Left colon (tissue), 2 donors: ENCODE data around the gene SOCS1. TPM values are rescaled to one million over a fixed set of nuclear protein-coding genes. Genes with fewer than 3 reads are reported as not detected.
"Not testable (repeated sequence)": the region's sequence is repeated elsewhere in the genome, so short reads cannot be mapped to it uniquely, and the experiment has no call there.

Experiments used
- ATAC-seq: fragments of 200-7000 bp; cut with Tn5 transposase; one replicate; pipeline ENCODE4 v1.9.1; 2020; ENCODE audit warnings: mild to moderate bottlenecking, moderate library complexity
- DNase-seq, 2 donors: peaks; one replicate each; pipeline ENCODE4 v3.0.0-alpha.2; 2020
- intact Hi-C, 2 donors: fragments of 100-400 bp; cut with DNase I in 1 of 2; cut with micrococcal nuclease in 1 of 2; formaldehyde crosslinking; loops; one replicate each; pipeline versions ENCODE4 v1.11.2 to v1.14.0; 2022; cut with DNase I, micrococcal nuclease
- total RNA-seq, 2 donors: library from RNA; stranded (reverse); fragmentation: NEBNext Ultra II Directional; extraction: Animal tissue kit (Norgen Biotek cat#: 25700); gene quantifications; one replicate each; pipeline ENCODE4 v1.2.1, GENCODE V29; 2021
- donor health status: DM: no; HTN: no; CAD: no.
- donor health status: DM: yes; HTN: yes; CAD: no.

The SOCS1 gene
- total RNA-seq, 2 donors from 2014 or later, result 4.7 to 4.9 TPM

- intact Hi-C loops, result no loop called here
- DNase-seq, result no peak
- no peak for ATAC-seq
Observed at GRCh38 chr16:11236461-11237254, 19.3 kb downstream of the SOCS1 start.

- ATAC-seq, result peak; percentile 93
- DNase-seq, result peak; percentile 48 to 61
- intact Hi-C loops, result no loop called here
Observed at GRCh38 chr16:11235703-11235991, 20.4 kb downstream of the SOCS1 start.

- ATAC-seq (peak; percentile 12), DNase-seq (no peak)
- intact Hi-C loops, result no loop called here
Observed at GRCh38 chr16:11234884-11235702, 20.9 kb downstream of the SOCS1 start.

- intact Hi-C loops, result no loop called here
- DNase-seq (no peak), ATAC-seq (no peak)
Observed at GRCh38 chr16:11233727-11234376, 22.2 kb downstream of the SOCS1 start.

DNA sequence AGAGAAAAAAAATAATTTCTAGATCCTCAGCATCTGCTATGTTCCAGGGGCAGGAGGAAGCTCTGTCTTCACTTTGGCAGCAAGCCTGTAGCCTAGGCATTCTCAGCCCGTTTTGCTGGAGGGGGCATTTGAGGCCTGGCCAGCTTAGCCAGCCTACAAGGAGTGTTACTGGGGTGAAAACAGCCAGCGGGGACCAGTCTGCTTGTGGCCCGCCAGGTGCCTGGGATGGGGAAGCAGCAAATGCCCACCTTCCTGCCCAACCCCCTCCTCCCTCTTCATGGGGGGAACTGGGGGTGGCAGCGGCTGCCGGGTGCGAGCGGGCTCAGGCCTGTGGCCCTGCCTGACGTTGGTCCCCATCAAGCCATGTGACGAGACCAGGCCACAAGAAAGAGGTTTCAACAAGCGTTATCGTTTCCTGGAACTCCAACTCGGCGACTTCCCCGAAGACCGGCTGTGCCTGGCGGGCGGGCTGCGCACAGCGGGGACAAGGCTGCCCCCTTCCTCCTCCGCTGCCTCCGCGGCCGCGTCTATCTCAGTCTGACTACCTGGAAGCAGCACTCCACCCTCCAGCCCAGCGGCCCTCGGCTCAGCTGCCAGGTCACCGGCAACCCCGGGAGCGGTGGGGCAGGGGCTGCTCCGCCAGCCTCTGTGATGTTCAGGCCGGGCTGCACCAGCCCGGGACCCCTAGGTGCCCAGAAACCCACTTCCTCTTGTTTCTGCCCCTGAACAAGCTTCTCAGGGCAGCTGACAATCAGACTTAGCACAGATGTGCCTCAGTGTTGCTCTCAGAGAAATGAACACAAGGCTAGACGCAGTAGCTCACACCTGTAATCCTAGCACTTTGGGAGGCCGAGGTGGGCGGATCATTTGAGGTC is 22.9 kb downstream of the SOCS1 start:
- intact Hi-C loops, result no loop called here
- peak; percentile 49 to 55 for DNase-seq
- peak; percentile 16 for ATAC-seq

GRCh38 chr16:11232302-11232851 is 23.6 kb downstream of the SOCS1 start:
- DNase-seq (no peak), ATAC-seq (no peak)
- intact Hi-C loops, result no loop called here

DNA sequence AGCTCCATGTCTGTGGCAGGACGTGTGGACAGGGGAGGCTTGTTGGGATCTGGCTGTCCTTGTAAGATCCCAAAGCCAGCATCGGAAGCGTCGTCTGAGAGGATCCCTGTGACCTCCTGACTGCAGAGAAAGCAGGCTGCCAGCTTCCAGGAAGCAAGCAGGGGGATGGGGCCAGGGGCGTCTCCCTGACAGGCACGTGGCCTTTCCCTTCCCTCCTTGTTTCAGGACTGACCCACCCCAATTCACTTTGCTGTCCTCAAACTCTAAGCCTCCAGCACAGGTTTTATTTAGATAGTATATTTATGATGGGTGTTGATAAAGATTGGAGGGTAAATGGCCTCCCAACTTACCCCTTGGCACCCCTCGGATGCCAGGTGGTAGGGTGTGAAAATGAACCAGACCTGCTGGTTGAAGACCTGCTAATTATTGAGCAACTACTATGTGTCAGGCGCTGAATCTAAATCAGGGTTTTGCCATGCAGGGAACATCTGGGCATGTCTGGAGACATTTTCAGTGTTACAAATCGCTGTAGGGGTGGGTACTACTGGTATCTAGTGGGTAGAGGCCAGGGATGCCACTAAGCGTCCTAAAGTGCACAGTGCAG is 24.5 kb downstream of the SOCS1 start:
- intact Hi-C loops, result no loop called here
- DNase-seq (no peak), ATAC-seq (no peak)

- DNase-seq (peak in 1 of 2 donors; percentile 40), ATAC-seq (peak; percentile 48)
- intact Hi-C loops, result no loop called here
Observed at GRCh38 chr16:11229906-11230305, 26.1 kb downstream of the SOCS1 start.

- no peak for DNase-seq
- ATAC-seq, result no peak
- intact Hi-C loops, result no loop called here
Observed at GRCh38 chr16:11229432-11229831, 26.6 kb downstream of the SOCS1 start.

GRCh38 chr16:11225677-11226549 is 30.1 kb downstream of the SOCS1 start:
- no peak for DNase-seq
- intact Hi-C loops, result no loop called here
- no peak for ATAC-seq

DNA sequence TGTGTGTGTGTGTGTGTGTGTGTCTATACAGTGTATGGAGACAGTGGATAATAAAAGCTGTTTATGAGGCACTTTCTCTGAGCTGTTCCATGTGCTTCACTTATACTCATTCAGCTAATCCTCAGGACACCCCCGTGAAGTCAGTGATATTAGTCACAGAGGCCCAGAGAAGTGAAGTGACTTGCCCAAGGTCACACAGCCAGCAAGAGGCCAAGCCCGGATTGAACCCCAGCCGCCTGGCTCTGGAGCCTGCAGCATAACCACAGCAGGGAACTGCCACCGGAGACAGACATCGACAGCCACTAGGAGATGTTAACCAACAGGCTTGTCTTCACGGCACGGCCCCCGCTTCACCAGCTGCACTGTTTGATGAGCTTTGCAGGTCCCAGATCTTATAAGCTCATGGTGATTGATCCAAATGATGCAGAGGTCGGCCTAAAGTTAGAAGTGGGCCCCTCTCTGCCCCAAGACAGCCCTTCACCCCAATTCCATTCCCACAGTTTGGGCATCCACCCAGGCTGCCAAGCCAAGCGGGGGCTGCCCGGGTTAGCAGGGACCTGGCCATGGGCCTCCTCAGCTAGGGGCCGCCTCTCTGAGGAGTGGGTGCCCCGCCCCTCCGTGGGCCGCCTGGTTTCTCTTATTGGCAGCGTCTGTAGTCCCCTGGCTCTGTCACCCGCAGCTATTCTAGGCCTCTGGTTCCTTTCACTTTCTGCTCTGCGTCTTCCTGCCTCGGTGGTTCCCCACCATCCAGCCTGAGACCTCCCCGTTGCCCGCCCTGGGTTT is 30.9 kb downstream of the SOCS1 start:
- intact Hi-C loops, result no loop called here
- ATAC-seq (peak; percentile 47), DNase-seq (peak; percentile 66 to 69)

- DNase-seq (peak; percentile 61 to 81), ATAC-seq (peak; percentile 70)
- intact Hi-C loops, result no loop called here
Observed at GRCh38 chr16:11224096-11224893, 31.7 kb downstream of the SOCS1 start.

- intact Hi-C loops, result not testable (repeated sequence)
Observed at GRCh38 chr16:11220507-11220906, 35.5 kb downstream of the SOCS1 start.

DNA sequence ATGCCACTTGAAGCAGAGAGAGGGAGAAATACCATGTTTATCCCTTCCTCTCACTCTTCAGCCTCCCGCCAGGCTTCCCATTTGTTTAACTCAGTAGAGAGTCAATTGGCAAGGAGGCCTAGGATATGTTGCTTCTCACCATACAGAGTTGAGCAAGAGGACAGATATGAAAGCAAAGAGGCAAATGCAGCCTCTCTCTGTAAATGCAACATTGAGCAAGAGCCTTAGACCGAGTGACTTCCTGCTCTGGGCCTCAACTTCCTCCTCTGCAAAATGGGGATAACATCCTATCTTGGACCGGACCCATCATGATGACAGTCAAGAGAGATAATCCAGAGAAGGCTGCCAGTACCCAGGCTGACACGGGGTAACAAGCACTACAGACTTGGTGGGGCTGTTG is 36.8 kb downstream of the SOCS1 start:
- ATAC-seq (no peak), DNase-seq (no peak)
- intact Hi-C loops, result no loop called here

More at GRCh38 chr16:11220507-11220906, 35.5 kb downstream of the SOCS1 start:
- not testable (repeated sequence) for ATAC-seq, DNase-seq

- intact Hi-C loops, result no loop called here
- no peak for ATAC-seq
- DNase-seq, result no peak
Observed at GRCh38 chr16:11218604-11218962, 37.4 kb downstream of the SOCS1 start.
